NCI-H2029 treated with DMSO at 0.1 percent for 48 hours (cell line): Measurements from ENCODE around the gene OSBP2.

ENCODE experiments used
- DNase-seq: peaks from one replicate; lab custom pipeline; 2025; lab: John Stamatoyannopoulos, UW

Gene OSBP2

DNA sequence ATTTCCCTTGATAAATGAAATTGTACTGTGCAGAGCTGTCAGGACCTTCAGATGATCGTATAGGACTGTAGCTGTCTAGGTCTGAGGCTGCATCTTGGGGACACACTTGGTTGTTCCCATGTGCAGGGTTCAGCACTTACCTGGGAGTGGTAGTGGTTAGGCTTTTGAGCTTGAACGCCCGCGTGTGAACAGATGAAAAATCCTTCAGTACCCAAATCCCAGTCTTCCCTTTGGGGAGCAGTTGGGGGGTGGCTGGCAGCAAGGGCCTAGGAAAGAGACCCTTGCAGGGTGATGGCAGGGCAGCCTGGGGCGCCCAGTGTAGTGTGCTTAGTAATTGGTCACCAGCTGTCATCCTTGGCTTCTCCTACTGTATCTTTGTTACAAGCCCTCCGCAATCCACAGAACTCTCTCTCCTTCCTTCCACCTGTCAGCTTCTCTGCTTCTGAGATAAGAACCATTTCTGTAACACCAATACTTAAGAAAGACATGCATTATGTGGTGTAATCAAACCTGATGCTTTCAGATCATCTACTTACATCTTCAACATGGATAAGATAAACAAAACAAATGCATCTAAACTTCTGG is 209.3 kb downstream of the OSBP2 start:
- DNase-seq, result no peak

DNA sequence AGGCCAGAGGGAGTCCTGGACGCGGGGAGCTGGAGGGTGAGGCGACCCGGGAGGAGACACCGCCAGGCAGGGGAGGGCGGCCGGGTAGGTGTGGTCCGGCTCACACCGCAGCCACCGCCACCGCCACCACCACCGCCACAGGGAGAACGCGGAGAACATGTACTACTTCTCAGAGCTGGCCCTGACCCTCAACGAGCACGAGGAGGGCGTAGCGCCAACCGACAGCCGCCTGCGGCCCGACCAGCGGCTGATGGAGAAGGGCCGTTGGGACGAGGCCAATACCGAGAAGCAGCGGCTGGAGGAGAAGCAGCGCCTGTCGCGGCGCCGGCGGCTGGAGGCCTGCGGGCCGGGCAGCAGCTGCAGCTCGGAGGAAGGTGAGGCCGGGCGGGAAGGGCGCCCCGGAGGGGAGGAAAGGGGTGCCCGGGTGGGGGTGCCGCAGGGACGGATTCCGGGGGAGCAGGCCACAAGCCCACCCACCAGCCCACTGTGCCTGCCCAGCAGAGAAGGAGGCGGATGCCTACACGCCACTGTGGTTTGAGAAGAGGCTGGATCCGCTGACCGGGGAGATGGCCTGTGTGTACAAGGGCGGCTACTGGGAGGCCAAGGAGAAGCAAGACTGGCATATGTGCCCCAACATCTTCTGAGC is 211.1 kb downstream of the OSBP2 start:
- no peak for DNase-seq

DNA sequence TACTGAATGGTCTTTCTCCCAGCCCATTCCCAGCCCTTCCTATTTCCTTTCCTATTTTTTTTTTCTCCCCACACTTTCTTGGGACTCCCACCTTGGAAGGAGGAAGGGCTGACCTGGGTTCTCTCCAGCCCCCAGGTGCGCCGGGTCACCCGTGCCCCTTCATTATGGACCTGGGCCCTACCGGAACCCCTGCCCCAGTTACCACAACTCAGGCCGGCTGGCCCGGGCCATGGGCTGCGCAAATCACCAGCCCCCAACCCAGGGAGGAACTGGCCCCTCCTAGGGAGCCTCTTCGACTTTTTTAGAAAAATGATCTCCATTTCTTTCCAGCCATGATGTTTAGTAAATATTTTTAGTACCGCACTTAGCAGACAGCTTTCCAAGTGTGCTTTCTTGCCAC is 211.7 kb downstream of the OSBP2 start:
- no peak for DNase-seq

DNA sequence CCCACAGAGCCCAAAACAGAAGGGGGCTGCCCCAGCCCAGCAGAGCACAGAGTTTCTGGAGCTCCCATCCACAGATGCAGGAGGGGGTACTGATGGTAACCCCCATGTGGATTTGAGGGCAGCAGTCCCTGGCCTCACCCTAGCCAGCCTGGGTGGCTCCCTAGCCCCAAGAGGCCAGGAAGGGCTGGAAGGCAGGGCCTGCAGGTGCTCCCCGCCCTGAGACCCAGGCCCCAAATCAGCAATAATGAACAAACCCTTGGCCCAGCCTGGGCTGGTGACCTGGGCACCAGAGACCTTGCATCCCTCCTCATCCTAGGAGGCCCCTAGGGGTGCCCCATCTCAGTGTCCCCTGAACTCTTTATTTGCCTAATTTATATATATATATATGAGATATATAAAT is 212.3 kb downstream of the OSBP2 start:
- DNase-seq, result no peak

DNA sequence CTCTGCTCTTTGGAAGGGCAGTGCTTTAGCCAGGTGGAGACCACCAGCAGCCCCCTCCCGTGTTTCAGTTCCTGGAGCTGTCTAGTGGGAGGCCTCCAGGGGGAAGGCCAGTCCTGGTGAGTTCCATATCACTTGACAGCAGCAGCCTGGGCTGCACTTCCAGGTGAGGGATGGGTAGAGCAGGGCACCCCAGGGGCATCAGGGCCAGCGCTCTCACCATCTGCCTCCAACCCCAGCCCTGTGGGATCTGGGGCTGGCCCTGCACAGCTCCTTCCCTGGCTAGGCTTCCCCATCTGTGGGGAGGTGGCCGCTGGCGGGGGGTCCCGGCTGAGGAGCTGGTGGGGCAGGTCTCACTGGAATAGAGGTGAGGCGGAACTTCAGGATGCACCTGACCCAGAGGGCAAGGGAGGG is 213.4 kb downstream of the OSBP2 start:
- DNase-seq, result no peak

DNA sequence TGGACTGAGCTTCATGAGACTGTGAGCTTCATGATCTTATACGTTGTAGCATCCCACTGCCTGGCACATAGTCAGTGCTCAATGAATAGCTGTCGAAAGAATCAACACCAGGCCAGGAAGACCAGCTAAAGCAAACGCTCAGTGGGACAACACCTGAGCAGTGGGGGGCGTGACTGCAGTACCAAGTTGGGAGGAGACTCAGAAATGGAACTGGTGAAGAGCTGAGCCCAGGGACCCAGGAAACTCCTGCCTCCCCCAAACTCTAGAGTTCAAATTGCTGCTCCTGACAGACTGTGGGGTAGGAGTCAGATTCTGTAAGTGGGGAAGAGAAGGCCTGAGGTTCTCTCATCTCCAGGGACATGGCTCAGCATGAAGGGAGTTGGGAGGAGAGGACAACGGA is 214.6 kb downstream of the OSBP2 start:
- DNase-seq, result no peak

DNA sequence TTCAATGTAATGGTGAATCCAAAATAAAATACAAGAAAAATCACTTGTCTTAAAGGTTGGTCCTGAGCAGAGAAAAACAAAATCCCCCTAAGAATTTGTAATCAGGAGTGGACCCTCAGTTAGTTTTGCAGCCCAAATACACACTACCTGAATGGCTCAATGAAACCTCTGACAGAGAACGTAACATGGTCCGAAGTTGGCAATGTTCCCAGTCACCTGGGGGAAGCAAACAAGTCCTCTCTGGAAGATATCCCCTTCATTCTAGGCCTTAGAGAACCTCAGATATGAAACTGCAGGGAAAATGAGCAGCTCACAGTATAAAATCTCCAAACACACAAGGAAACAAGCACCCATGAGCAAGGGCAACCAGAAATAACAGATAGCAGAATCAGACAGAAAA is 215.7 kb downstream of the OSBP2 start:
- no peak for DNase-seq

DNA sequence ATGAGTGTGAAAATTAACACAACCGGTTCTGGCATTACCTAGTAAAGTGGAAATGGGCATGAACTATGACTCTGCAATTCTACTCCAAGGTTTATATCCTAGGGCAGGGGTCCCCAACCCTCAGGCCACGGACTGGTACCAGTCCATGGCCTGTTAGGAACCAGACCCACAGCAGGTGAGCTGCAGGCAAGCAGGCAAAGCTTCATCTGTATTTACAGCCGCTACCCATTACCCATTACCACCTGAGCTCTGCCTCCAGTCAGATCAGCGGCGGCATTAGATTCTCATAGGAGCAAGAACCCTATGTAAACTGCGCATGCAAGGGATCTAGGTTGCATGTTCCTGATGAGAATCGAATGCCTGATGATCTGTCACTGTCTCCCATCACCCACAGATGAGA is 224.1 kb downstream of the OSBP2 start:
- no peak for DNase-seq

DNA sequence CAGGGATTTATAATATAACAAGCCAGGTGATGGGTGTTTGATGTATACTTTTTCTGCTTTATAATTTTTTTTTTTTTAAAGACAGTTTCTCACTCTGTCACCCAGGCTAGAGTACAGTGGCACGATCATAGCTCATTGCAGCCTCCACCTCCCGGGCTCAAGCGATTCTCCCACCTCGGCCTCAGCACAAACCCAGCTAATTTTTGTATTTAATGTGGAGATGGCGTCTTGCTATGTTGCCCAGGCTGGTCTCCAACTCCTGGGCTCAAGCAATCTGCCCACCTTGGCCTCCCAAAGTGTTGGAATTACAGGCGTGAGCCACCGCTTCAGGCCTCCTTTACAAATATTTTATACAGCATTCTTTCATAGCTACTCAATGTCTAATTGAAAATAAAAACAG is 225.3 kb downstream of the OSBP2 start:
- DNase-seq, result no peak

DNA sequence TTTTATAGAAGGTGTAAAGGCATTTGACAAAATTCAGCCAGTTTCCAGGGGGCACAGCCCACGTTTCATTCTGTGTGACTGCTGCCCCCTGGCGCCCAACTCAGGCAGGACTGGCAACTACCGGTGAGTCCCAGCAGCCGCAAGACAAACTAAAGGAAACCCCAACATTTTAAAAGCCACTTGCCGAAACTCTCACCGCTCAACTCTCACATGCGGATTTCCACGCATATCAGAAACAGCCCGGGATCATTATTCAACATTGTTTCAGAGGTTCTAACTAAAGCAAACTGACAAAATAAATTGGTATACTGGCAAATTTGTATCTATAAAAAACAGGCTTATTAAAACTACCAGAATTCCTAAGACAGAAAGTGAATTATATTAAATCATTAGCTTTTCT is 225.7 kb downstream of the OSBP2 start:
- DNase-seq, result peak; percentile 11

DNA sequence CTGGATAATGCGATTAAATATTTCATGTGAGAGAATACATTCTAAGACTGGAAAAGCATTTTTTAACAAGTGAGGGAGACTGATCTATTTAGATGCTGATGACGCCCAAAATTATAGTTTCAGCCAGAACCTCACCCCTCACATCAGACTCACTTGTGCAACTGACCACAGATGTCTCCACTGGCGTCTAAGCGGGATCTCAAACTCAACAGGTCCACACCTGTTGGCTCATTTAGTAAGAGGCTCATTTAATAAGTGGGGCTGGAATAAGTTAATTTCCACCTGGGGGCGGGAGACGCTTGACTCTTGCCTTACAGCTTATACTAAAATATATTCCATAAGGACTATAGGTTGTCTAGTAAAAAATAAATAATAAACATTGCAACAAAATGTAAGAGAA is 226.4 kb downstream of the OSBP2 start:
- no peak for DNase-seq

DNA sequence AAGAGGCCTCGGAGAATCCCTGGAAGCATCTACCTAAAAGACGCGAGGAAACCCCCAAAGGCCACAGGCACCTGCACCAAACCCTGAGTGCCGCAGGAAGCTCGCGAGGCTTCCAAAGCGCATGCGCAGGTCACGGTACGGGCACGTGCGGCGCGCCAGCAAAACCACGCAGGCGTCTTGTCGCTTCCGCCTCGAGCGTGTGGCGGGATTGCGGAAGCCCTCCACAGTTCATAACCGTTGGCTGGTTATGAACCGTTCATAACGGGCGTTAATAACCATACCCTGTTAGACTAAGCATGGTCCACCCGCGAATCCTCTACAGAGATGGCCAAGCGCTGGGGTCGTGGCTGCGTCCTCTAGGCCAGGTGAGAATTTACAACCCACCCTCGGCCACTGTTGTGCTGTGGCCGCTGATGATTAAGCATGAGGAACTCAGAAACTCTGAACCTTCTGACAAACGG is 227.5 kb downstream of the OSBP2 start:
- no peak for DNase-seq

DNA sequence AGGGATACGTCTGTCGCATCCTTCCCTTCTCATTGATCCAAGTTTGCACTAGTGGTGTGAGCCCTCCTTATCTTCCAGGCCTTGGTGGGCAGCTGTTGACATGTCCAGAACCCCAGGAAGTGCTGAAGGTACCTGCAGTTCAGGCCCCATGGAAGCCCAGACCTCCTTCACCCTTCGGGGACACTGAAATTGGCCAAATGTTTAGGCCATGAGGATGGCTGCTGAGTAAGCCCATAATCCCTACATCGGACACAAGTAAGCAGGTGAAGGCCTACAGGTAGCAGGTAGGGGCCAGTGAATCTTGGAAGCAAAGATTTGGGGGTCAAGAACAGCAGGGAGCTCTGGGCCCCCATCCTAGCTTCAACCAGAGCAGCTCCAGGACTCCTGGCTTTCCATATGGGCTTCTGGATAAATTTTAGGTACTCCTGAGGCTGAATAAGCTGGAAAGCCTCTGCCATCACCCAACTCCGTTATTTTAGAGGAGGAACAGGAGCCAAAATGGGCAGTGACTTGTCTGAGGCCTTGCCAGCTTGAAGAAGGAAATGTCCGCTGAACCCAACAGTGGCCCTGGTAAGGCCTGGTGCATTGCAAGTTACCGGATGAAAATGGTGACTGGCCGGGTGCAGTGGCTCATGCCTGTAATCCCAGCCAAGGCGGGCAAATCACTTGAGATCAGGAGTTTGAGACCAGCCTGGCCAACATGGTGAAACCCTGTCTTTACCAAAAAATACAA is 228.7 kb downstream of the OSBP2 start:
- DNase-seq, result no peak

DNA sequence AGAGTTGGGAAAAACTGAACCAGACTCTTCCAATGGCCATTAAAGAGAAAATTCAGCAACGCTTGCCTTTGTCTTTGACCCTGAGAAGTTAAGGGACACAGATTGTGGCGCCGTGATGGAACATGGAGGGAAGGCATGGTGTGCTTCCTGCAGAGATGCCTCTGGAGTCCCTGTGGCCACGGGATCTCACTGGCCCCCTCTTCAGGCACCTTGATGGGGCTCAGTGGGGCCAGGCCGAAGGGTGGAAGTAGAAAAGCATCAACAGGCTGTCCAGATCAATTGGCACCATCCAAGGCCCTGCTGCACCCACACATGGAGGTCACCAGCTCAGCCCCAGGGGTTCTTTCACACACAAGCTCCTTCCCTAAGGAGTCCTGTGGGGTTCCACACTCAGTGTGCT is 231.0 kb downstream of the OSBP2 start:
- no peak for DNase-seq

DNA sequence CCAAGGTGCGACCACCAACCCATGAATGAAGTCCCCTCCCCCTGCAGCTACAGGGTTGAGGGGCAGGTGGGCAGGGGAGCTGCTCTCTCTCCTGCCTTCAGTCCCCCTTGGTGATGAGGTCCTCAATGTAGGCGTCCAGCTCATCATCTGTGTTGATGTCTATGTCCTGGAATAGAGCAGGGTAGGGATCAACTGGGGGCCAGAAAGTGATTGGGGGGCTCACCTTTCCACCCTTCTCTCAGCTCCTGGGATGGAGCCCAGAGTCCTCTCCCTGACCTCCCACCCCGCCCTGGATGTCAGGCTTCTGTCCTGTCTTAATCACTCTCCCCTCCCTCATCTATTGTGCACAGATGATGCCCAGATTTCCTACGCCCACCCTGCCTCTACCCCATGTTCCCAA is 232.0 kb downstream of the OSBP2 start:
- DNase-seq, result no peak

DNA sequence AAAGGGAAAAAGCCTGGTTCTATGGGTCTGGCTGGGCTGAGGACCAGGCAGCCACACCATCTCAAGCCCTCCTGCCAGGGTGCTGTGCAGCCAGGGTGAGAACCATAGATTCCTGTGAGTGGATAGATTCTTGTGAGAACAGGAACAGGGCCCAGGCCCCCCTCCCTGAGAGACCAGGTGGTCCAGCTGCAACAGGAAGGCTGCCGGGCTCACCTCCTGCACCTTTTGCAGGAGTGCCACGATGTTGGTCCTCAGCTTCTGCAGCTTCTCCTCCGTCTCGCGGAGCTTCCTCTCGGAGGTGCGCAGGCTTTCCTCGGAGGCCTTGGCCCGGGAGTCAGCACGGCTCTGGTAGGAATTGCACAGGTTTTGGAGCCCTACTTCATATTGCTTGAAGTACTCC is 233.1 kb downstream of the OSBP2 start:
- no peak for DNase-seq

DNA sequence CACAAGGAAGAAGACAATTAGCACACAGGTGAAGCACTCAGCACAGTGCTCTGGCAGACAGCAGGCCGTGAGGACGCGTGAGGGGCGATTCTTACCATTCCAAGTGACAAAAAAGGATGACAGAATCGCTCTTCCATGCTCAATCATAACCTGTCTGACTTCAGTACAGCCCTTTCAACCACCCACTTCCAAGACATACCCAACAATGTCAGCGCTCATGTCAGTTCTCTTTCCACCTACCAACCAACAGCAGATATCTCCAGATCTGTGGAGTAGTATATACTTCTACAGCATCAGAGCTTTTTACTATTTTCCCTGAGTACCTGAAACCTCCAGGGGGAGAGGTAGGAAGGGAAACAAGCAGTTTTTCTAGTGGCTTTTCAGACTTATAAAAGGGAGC is 233.7 kb downstream of the OSBP2 start:
- no peak for DNase-seq

DNA sequence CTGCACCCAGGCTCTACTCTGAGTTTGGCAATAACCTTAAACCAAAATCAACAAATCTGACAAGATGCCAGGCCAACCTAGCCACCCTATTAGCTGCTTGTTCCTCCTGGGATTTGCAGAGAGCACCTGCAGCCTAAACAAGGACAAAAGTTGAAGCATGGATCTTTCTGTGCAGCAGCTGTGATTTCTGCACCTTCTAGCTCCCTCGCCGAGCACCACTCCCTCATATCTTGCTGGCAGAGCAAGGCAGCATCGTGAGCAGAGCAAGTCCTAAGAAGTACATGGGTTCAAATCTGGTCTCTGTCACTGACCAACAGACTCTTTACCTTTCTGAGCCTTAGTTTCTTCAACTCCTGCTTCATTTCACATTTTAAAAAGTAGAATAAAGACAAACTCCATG is 235.6 kb downstream of the OSBP2 start:
- DNase-seq, result no peak

DNA sequence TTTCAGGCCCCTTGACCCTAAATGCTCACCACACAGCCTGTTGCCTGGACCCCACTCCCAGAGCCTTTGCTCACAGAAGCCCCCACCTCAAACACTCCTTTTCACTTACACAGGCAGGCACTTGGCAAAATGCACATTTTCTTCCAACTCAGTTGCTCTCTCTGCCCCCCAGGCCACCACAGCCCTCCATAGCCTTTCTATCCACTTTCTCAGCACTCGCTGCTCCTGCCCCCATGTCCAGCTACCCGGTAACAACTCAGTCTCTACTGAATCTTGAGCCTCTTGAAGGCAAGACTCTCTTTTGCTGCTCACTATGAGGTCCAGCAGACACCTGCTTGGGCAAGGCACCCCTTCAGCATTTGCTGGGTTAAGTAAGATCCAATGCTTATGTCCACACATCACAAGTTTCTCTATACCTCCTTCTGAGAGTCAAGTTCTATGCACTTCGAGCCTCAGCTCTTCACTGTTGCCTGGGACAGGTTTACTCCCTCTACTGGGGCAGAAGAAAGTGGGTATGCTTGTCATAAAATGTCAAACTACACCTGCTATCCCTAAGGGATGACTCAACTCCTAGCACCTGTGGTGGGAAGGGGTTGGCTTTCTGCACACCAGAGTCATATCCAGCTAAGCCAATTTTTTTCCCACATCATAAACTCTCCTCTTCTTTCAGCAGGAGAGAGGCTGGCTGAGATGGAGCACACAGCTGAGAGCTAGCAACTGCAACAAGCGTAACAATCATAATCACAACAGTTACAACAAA is 237.0 kb downstream of the OSBP2 start:
- no peak for DNase-seq

DNA sequence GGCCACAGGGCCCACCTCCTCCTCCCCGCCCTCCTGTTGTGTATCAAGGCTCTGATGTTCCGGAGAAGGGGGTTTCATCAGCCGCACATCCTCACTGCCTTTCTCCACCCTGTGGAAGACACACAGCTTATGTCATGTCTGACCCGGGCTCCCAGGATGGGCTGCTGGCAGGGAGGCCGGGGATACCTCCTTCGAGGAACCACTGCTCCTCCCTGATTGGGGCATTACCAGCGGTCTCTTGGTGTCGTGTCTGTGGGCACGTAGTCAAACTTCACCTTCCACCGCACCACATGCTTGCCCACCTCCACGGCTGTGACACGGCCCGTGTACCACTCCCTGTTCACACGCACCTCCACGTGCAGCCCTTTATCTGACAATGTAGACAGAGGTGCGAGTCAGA is 238.0 kb downstream of the OSBP2 start:
- no peak for DNase-seq

DNA sequence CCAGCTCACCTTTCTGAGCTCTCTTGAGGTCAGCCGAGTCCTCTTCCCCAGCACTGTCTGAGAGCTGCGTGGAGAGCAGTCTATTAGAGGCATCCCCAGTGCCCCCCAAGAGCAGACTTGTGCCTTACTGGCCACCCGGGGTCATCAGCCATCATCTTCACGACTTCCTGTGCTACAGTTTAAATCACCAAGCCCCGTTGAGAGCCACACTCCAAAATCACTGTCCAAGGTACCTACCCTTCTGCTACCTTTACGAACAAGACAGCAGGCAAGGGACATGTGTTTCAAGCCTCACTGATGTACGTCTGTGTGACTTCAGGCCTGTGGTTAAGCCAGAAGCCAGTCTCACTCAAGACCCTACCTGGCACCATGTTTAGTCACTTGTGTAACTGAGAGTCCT is 238.8 kb downstream of the OSBP2 start:
- DNase-seq, result no peak

DNA sequence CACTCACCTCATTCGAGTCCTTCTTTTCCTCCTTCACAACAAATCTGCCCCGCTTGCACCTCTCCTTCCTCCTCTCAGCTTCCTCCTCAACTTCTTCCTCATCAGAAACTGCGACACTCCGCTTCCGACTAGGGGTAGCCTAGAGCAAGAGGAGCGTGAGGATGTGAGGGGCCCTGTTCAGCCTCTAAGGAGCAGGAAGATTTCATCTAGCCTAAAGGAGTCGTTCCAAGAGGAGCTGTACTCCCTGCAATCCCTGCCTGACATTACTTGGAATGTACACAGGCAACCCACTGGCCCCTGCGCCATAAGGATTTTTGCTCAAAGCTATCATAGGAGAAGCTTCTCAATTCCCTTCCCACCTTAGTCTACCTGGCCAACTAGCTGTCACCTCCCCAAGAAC is 239.4 kb downstream of the OSBP2 start:
- no peak for DNase-seq
